HEK293 (cell line): ENCODE measurements around the gene CEACAM4.

Experiments used
- CTCF ChIA-PET: fragments of 350-600 bp; formaldehyde crosslinking; extraction: SDS; loops from one replicate; lab custom pipeline; 2021; ENCODE audit warnings: antibody characterized with exemption; lab: Yijun Ruan, JAX
- POLR2A ChIA-PET: fragments of 300-600 bp; formaldehyde crosslinking; extraction: SDS; loops from one replicate; lab custom pipeline; 2020; ENCODE audit warnings: antibody characterized with exemption, inconsistent platforms; lab: Yijun Ruan, JAX
- H3K27ac ChIP-seq: fragments of 200-500 bp; sonication (Bioruptor generic); 2 replicates; pipeline ENCODE4 v1.5.1; 2014; ENCODE audit warnings: low read depth, low read length, control low read depth, inconsistent platforms; ENCODE audit errors: extremely low read depth
- H3K36me3 ChIP-seq, 2 experiments: fragments of 200-500 bp in 1 of 2; sonication (Bioruptor generic) in 1 of 2; 1 replicate in 1 of 2; 2 replicates in 1 of 2; pipeline ENCODE4 v1.5.1; 2014 to 2017; ENCODE audit warnings: inconsistent platforms in 2 of 2, low read length in 2 of 2; ENCODE audit not compliant: control insufficient read depth in 2 of 2, insufficient read depth in 1 of 2
- H3K4me1 ChIP-seq: fragments of 200-500 bp; sonication (Bioruptor generic); 2 replicates; pipeline ENCODE4 v1.5.1; 2014; ENCODE audit warnings: mild to moderate bottlenecking, low read length, inconsistent platforms; ENCODE audit not compliant: control insufficient read depth, insufficient read depth
- H3K4me3 ChIP-seq: 2 replicates; pipeline ENCODE4 v1.5.1; 2011; ENCODE audit warnings: low read depth, mild to moderate bottlenecking, control low read depth, low read length, moderate library complexity
- H3K9me3 ChIP-seq: fragments of 200-500 bp; sonication (Bioruptor generic); 2 replicates; pipeline ENCODE4 v1.5.1; 2014; ENCODE audit warnings: low read depth, low read length, inconsistent platforms; ENCODE audit not compliant: control insufficient read depth, insufficient read depth
- GLIS1 ChIP-seq: fragments of 450-650 bp; formaldehyde crosslinking; IDR thresholded peaks from 2 replicates; pipeline ENCODE4 v1.5.1; 2016; ENCODE audit warnings: missing biosample characterization, missing genetic modification characterization
- GLIS2 ChIP-seq: fragments of 450-650 bp; formaldehyde crosslinking; IDR thresholded peaks from 2 replicates; pipeline ENCODE4 v1.5.1; 2016; ENCODE audit warnings: missing biosample characterization, missing genetic modification characterization
- IKZF3 ChIP-seq: fragments of 450-650 bp; IDR thresholded peaks from 2 replicates; pipeline ENCODE4 v1.5.0; 2018; ENCODE audit warnings: missing biosample characterization, mild to moderate bottlenecking, missing genetic modification characterization, moderate library complexity
- KLF9 ChIP-seq: fragments of 450-650 bp; formaldehyde crosslinking; IDR thresholded peaks from 2 replicates; pipeline ENCODE4 v1.5.1; 2016; ENCODE audit warnings: missing biosample characterization, missing genetic modification characterization, low read depth
- ZBTB1 ChIP-seq: fragments of 450-650 bp; formaldehyde crosslinking; IDR thresholded peaks from 2 replicates; pipeline ENCODE4 v1.5.1; 2016; ENCODE audit warnings: missing biosample characterization, missing genetic modification characterization
- ZFP69B ChIP-seq: fragments of 450-650 bp; formaldehyde crosslinking; IDR thresholded peaks from 2 replicates; pipeline ENCODE4 v1.5.1; 2016; ENCODE audit warnings: missing biosample characterization, missing genetic modification characterization
- ZNF221 ChIP-seq: fragments of 450-650 bp; formaldehyde crosslinking; IDR thresholded peaks from 2 replicates; pipeline ENCODE4 v1.5.1; 2017; ENCODE audit warnings: missing biosample characterization, missing genetic modification characterization, borderline replicate concordance
- ZNF239 ChIP-seq: fragments of 450-650 bp; formaldehyde crosslinking; IDR thresholded peaks from 2 replicates; pipeline ENCODE4 v1.5.1; 2016; ENCODE audit warnings: missing biosample characterization, missing genetic modification characterization
- ZNF302 ChIP-seq: fragments of 450-650 bp; formaldehyde crosslinking; IDR thresholded peaks from 2 replicates; pipeline ENCODE4 v1.5.1; 2016; ENCODE audit warnings: missing biosample characterization, missing genetic modification characterization, low read depth
- ZNF311 ChIP-seq: fragments of 450-650 bp; formaldehyde crosslinking; IDR thresholded peaks from 2 replicates; pipeline ENCODE4 v1.5.1; 2017; ENCODE audit warnings: missing biosample characterization, missing genetic modification characterization, borderline replicate concordance
- ZNF391 ChIP-seq: fragments of 450-650 bp; formaldehyde crosslinking; IDR thresholded peaks from 2 replicates; pipeline ENCODE4 v1.5.1; 2016; ENCODE audit warnings: low read depth, missing biosample characterization, missing genetic modification characterization, borderline replicate concordance
- ZNF416 ChIP-seq: fragments of 450-650 bp; formaldehyde crosslinking; IDR thresholded peaks from 2 replicates; pipeline ENCODE4 v1.5.1; 2016; ENCODE audit warnings: missing biosample characterization, missing genetic modification characterization
- ZNF658 ChIP-seq: fragments of 450-650 bp; formaldehyde crosslinking; IDR thresholded peaks from 2 replicates; pipeline ENCODE4; 2016; ENCODE audit warnings: missing biosample characterization, missing genetic modification characterization
- ZNF660 ChIP-seq: fragments of 450-650 bp; IDR thresholded peaks from 2 replicates; pipeline ENCODE4 v1.5.1; 2018; ENCODE audit warnings: missing biosample characterization, mild to moderate bottlenecking, missing genetic modification characterization
- ZNF776 ChIP-seq: fragments of 450-650 bp; formaldehyde crosslinking; IDR thresholded peaks from 2 replicates; pipeline ENCODE4 v1.5.0; 2017; ENCODE audit warnings: missing biosample characterization, missing genetic modification characterization, borderline replicate concordance
- ZSCAN23 ChIP-seq: fragments of 450-650 bp; formaldehyde crosslinking; IDR thresholded peaks from 2 replicates; pipeline ENCODE4 v1.5.1; 2016; ENCODE audit warnings: missing biosample characterization, missing genetic modification characterization
- TF ChIP-seq, protein P1 (sequence below): fragments of 450-650 bp; formaldehyde crosslinking; conservative IDR thresholded peaks from 2 replicates; pipeline ENCODE4 v1.5.1; 2016; ENCODE audit warnings: low read depth, missing biosample characterization, missing genetic modification characterization
- TF ChIP-seq, protein P2 (sequence below): fragments of 450-650 bp; formaldehyde crosslinking; IDR thresholded peaks from 2 replicates; pipeline ENCODE4 v1.5.1; 2017; ENCODE audit warnings: missing biosample characterization, missing genetic modification characterization
- TF ChIP-seq, protein P3 (sequence below): fragments of 450-650 bp; formaldehyde crosslinking; IDR thresholded peaks from 2 replicates; pipeline ENCODE4 v1.5.1; 2016; ENCODE audit warnings: missing biosample characterization, missing genetic modification characterization
- TF ChIP-seq, protein P4 (sequence below): fragments of 450-650 bp; formaldehyde crosslinking; IDR thresholded peaks from 2 replicates; pipeline ENCODE4 v1.5.1; 2016; ENCODE audit warnings: missing biosample characterization, missing genetic modification characterization
- TF ChIP-seq, protein P5 (sequence below): fragments of 450-650 bp; formaldehyde crosslinking; IDR thresholded peaks from 2 replicates; pipeline ENCODE4 v1.5.1; 2016; ENCODE audit warnings: missing biosample characterization, missing genetic modification characterization

Gene CEACAM4

GRCh38 chr19:41652250-41652649 is 25.4 kb upstream of the CEACAM4 start:
- H3K36me3 ChIP-seq: no peaks in the 10 kb centered on the region
- POLR2A ChIA-PET: no interaction called here
- H3K4me3 ChIP-seq: no peak overlapping the region
- H3K27ac ChIP-seq: no peak overlapping the region
- CTCF ChIA-PET: interaction anchor here (0.6 to 3.4 kb wide), 9 partner anchors 9 to 184 kb away, joined by 3 to 33 read pairs (median 7); no protein-coding TSS in a partner anchor
- no peak for TF ChIP-seq ZNF302 (tag by site-specific recombination)
- TF ChIP-seq ZNF221 (tag by site-specific recombination): no peak
- TF ChIP-seq, protein P1, sequence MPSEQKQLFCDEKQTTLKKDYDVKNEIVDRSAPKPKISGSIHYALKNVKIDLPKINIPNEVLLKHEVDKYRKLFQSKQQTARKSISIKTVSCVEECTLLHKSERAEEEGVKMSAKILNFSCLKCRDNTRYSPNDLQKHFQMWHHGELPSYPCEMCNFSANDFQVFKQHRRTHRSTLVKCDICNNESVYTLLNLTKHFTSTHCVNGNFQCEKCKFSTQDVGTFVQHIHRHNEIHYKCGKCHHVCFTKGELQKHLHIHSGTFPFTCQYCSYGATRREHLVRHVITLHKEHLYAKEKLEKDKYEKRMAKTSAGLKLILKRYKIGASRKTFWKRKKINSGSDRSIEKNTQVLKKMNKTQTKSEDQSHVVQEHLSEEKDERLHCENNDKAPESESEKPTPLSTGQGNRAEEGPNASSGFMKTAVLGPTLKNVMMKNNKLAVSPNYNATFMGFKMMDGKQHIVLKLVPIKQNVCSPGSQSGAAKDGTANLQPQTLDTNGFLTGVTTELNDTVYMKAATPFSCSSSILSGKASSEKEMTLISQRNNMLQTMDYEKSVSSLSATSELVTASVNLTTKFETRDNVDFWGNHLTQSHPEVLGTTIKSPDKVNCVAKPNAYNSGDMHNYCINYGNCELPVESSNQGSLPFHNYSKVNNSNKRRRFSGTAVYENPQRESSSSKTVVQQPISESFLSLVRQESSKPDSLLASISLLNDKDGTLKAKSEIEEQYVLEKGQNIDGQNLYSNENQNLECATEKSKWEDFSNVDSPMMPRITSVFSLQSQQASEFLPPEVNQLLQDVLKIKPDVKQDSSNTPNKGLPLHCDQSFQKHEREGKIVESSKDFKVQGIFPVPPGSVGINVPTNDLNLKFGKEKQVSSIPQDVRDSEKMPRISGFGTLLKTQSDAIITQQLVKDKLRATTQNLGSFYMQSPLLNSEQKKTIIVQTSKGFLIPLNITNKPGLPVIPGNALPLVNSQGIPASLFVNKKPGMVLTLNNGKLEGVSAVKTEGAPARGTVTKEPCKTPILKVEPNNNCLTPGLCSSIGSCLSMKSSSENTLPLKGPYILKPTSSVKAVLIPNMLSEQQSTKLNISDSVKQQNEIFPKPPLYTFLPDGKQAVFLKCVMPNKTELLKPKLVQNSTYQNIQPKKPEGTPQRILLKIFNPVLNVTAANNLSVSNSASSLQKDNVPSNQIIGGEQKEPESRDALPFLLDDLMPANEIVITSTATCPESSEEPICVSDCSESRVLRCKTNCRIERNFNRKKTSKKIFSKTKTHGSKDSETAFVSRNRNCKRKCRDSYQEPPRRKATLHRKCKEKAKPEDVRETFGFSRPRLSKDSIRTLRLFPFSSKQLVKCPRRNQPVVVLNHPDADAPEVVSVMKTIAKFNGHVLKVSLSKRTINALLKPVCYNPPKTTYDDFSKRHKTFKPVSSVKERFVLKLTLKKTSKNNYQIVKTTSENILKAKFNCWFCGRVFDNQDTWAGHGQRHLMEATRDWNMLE: no peak
- no peak for TF ChIP-seq ZSCAN23
- TF ChIP-seq, protein P2, sequence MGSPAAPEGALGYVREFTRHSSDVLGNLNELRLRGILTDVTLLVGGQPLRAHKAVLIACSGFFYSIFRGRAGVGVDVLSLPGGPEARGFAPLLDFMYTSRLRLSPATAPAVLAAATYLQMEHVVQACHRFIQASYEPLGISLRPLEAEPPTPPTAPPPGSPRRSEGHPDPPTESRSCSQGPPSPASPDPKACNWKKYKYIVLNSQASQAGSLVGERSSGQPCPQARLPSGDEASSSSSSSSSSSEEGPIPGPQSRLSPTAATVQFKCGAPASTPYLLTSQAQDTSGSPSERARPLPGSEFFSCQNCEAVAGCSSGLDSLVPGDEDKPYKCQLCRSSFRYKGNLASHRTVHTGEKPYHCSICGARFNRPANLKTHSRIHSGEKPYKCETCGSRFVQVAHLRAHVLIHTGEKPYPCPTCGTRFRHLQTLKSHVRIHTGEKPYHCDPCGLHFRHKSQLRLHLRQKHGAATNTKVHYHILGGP: no peak
- TF ChIP-seq GLIS2 (tag by site-specific recombination): no peak
- TF ChIP-seq ZNF391 (tag by site-specific recombination): no peak
- TF ChIP-seq ZNF239: no peak
- TF ChIP-seq ZNF776 (tag by site-specific recombination): no peak
- no peak for TF ChIP-seq ZNF658 (tag by site-specific recombination)
- TF ChIP-seq ZNF660 (tag by site-specific recombination): no peak
- TF ChIP-seq ZBTB1 (tag by site-specific recombination): no peak
- TF ChIP-seq ZFP69B (tag by site-specific recombination): no peak
- TF ChIP-seq, protein P3, sequence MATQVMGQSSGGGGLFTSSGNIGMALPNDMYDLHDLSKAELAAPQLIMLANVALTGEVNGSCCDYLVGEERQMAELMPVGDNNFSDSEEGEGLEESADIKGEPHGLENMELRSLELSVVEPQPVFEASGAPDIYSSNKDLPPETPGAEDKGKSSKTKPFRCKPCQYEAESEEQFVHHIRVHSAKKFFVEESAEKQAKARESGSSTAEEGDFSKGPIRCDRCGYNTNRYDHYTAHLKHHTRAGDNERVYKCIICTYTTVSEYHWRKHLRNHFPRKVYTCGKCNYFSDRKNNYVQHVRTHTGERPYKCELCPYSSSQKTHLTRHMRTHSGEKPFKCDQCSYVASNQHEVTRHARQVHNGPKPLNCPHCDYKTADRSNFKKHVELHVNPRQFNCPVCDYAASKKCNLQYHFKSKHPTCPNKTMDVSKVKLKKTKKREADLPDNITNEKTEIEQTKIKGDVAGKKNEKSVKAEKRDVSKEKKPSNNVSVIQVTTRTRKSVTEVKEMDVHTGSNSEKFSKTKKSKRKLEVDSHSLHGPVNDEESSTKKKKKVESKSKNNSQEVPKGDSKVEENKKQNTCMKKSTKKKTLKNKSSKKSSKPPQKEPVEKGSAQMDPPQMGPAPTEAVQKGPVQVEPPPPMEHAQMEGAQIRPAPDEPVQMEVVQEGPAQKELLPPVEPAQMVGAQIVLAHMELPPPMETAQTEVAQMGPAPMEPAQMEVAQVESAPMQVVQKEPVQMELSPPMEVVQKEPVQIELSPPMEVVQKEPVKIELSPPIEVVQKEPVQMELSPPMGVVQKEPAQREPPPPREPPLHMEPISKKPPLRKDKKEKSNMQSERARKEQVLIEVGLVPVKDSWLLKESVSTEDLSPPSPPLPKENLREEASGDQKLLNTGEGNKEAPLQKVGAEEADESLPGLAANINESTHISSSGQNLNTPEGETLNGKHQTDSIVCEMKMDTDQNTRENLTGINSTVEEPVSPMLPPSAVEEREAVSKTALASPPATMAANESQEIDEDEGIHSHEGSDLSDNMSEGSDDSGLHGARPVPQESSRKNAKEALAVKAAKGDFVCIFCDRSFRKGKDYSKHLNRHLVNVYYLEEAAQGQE (tag by site-specific recombination): no peak
- H3K4me1 ChIP-seq: no peaks in the 10 kb centered on the region
- H3K9me3 ChIP-seq: no peaks in the 10 kb centered on the region; the same call in 1 of the 2 replicates

- Histone ChIP-seq H3K4me3 (no peak overlapping the region), H3K4me1 (no peaks in the 10 kb centered on the region), H3K27ac (no peak overlapping the region), H3K36me3 (no peaks in the 10 kb centered on the region)
- ChIA-PET POLR2A (no interaction called here), CTCF (interaction anchor here (1.4 to 3.7 kb wide), 5 partner anchors 9 to 96 kb away, joined by 6 to 22 read pairs (median 10); no protein-coding TSS in a partner anchor)
- TF ChIP-seq IKZF3 (tag by site-specific recombination): no peak
- TF ChIP-seq ZNF416 (tag by site-specific recombination): no peak
- TF ChIP-seq, protein P4, sequence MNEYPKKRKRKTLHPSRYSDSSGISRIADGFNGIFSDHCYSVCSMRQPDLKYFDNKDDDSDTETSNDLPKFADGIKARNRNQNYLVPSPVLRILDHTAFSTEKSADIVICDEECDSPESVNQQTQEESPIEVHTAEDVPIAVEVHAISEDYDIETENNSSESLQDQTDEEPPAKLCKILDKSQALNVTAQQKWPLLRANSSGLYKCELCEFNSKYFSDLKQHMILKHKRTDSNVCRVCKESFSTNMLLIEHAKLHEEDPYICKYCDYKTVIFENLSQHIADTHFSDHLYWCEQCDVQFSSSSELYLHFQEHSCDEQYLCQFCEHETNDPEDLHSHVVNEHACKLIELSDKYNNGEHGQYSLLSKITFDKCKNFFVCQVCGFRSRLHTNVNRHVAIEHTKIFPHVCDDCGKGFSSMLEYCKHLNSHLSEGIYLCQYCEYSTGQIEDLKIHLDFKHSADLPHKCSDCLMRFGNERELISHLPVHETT (tag by site-specific recombination): no peak
- TF ChIP-seq, protein P2: no peak
- TF ChIP-seq, protein P5, sequence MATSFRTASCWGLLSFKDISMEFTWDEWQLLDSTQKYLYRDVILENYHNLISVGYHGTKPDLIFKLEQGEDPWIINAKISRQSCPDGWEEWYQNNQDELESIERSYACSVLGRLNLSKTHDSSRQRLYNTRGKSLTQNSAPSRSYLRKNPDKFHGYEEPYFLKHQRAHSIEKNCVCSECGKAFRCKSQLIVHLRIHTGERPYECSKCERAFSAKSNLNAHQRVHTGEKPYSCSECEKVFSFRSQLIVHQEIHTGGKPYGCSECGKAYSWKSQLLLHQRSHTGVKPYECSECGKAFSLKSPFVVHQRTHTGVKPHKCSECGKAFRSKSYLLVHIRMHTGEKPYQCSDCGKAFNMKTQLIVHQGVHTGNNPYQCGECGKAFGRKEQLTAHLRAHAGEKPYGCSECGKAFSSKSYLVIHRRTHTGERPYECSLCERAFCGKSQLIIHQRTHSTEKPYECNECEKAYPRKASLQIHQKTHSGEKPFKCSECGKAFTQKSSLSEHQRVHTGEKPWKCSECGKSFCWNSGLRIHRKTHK (tag by site-specific recombination): no peak
- no peak for TF ChIP-seq KLF9
- TF ChIP-seq GLIS1 (tag by site-specific recombination): no peak
- no peak for TF ChIP-seq ZNF311 (tag by site-specific recombination)
- TF ChIP-seq, all 188 proteins: peak for 0
- no peaks in the 10 kb centered on the region; the same call in 1 of the 2 replicates for H3K9me3 ChIP-seq
Observed at GRCh38 chr19:41649827-41650226, 23.0 kb upstream of the CEACAM4 start.
